SJCRH30 (cell line): Measurements from ENCODE around the gene RPTOR. TPM values are rescaled to one million over a fixed set of nuclear protein-coding genes. Genes with fewer than 3 reads are reported as not detected.

ENCODE experiments used
- DNase-seq, 2 experiments: peaks; one replicate each; pipeline ENCODE4 v3.0.0-alpha.2; 2015 to 2020
- H3K27ac ChIP-seq: fragments of 250-450 bp; sonication (Bioruptor Pico); 2 replicates; pipeline ENCODE4 v1.5.1; 2020; ENCODE audit warnings: mild to moderate bottlenecking, moderate library complexity
- H3K27me3 ChIP-seq: fragments of 250-450 bp; sonication (Bioruptor Pico); 2 replicates; pipeline ENCODE4 v1.5.1; 2020; ENCODE audit warnings: mild to moderate bottlenecking, moderate library complexity
- H3K36me3 ChIP-seq: fragments of 250-450 bp; sonication (Bioruptor Pico); 2 replicates; pipeline ENCODE4 v1.5.1; 2020; ENCODE audit warnings: mild to moderate bottlenecking, moderate library complexity
- H3K4me1 ChIP-seq: fragments of 250-450 bp; sonication (Bioruptor Pico); 2 replicates; pipeline ENCODE4 v1.5.1; 2020; ENCODE audit warnings: mild to moderate bottlenecking, moderate library complexity
- H3K4me3 ChIP-seq: fragments of 250-450 bp; sonication (Bioruptor Pico); 2 replicates; pipeline ENCODE4 v1.5.1; 2020; ENCODE audit warnings: mild to moderate bottlenecking, moderate library complexity
- H3K9me3 ChIP-seq: fragments of 250-450 bp; sonication (Bioruptor Pico); replicated peaks from 2 replicates; pipeline ENCODE4 v1.5.1; 2020; ENCODE audit warnings: mild to moderate bottlenecking, moderate library complexity
- total RNA-seq: library from RNA; depleted of rRNA; stranded (reverse); fragments of >200 nt; shearing (Covaris generic); gene quantifications from 2 replicates; pipeline ENCODE4 v1.2.3, GENCODE V29; 2014

RPTOR gene
- total RNA-seq, 1 experiment from 2014 or later, result 43.6 TPM

GRCh38 chr17:80582165-80582564, 37.5 kb downstream of the RPTOR start:
- Histone ChIP-seq H3K4me3 (no peak overlapping the region), H3K27ac (no peak overlapping the region), H3K9me3 (no peaks in the 10 kb centered on the region)

GRCh38 chr17:80584176-80584905, 39.7 kb downstream of the RPTOR start:
- H3K4me3 ChIP-seq, result no peak overlapping the region
- no peak for DNase-seq

More at GRCh38 chr17:80582165-80582564, 37.5 kb downstream of the RPTOR start:
- no peaks in the 10 kb centered on the region for H3K27me3 ChIP-seq
- no peaks in the 10 kb centered on the region for H3K4me1 ChIP-seq
- no peaks in the 10 kb centered on the region for H3K36me3 ChIP-seq
- no peak for DNase-seq

GRCh38 chr17:80585890-80586845, 41.5 kb downstream of the RPTOR start:
- Histone ChIP-seq H3K27me3 (no peaks in the 10 kb centered on the region), H3K9me3 (no peaks in the 10 kb centered on the region), H3K4me3 (no peak overlapping the region), H3K27ac (no peak overlapping the region), H3K36me3 (no peaks in the 10 kb centered on the region), H3K4me1 (no peaks in the 10 kb centered on the region)
- DNase-seq, result no peak

More at GRCh38 chr17:80584176-80584905, 39.7 kb downstream of the RPTOR start:
- no peaks in the 10 kb centered on the region for H3K27me3 ChIP-seq
- H3K36me3 ChIP-seq, result no peaks in the 10 kb centered on the region
- H3K4me1 ChIP-seq, result no peaks in the 10 kb centered on the region
- H3K9me3 ChIP-seq, result no peaks in the 10 kb centered on the region
- H3K27ac ChIP-seq, result no peak overlapping the region

GRCh38 chr17:80586846-80587228, 42.2 kb downstream of the RPTOR start:
- Histone ChIP-seq H3K9me3 (no peaks in the 10 kb centered on the region), H3K27ac (no peak overlapping the region), H3K4me3 (no peak overlapping the region), H3K36me3 (no peaks in the 10 kb centered on the region), H3K27me3 (no peaks in the 10 kb centered on the region), H3K4me1 (no peaks in the 10 kb centered on the region)
- DNase-seq, result no peak

DNA sequence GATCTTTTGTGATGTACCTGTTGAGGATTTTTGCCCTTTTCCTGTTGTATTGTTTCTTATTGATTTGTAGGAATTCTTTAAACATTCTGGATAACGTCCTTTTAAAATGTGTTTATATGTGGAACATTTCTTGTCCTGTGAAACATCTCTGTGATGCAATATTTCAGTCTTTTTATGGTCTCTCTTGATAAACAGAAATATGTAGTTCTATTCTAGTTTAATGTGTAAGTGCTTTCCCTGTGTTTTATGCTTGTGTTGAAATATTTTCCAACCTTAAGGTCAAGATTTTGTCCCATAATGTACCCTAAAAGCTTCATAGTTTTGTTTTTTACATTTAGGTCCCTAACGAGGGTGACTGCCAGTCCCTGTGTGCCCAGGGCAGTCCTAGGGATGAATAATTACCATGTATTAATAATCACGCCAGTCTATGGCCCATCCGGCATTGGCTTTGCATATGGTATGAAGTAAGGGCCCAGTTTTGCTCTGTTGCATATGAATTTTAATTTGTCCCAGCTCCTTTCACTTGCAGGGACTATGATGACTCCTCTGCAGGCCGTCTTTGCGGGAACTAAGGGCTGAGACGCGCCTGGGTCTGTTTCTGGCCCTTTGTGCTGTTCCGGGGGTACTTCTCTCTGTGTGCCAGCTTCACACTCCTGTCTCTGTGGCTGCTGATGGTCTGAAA, 44.2 kb downstream of the RPTOR start:
- DNase-seq, result no peak
- H3K27ac ChIP-seq, result no peak overlapping the region
- no peaks in the 10 kb centered on the region for H3K4me1 ChIP-seq
- no peaks in the 10 kb centered on the region for H3K9me3 ChIP-seq
- H3K4me3 ChIP-seq, result no peak overlapping the region
- no peaks in the 10 kb centered on the region for H3K27me3 ChIP-seq
- H3K36me3 ChIP-seq, result no peaks in the 10 kb centered on the region

GRCh38 chr17:80591788-80592187, 47.1 kb downstream of the RPTOR start:
- Histone ChIP-seq H3K36me3 (no peaks in the 10 kb centered on the region), H3K9me3 (no peaks in the 10 kb centered on the region), H3K4me3 (no peak overlapping the region), H3K4me1 (peaks cover 25% of the 10 kb centered on the region), H3K27ac (no peak overlapping the region), H3K27me3 (no peaks in the 10 kb centered on the region)
- no peak for DNase-seq

DNA sequence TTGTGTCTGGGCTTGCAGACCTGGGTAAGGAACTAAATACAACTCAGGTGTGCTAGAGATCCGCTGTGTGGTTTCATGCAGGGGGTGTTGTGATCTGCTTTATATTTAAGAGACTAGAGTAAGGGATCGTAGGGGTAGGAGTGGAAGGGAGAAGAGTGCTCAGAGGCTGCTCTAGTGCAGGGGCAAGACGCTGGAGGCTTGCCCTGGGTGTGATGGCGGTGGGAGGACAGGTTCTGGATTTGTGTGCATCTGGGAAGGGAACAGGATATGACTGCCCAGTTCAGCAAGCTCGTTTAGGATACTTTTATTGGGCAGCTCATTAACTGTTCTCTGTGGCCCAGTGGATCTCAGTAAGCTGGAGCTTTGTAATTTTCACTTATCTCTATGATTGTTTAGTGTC, 47.6 kb downstream of the RPTOR start:
- no peaks in the 10 kb centered on the region for H3K27me3 ChIP-seq
- no peaks in the 10 kb centered on the region for H3K9me3 ChIP-seq
- H3K27ac ChIP-seq, result no peak overlapping the region
- no peaks in the 10 kb centered on the region for H3K36me3 ChIP-seq
- no peak for DNase-seq
- H3K4me3 ChIP-seq, result no peak overlapping the region
- peaks cover 29% of the 10 kb centered on the region for H3K4me1 ChIP-seq

- Histone ChIP-seq H3K27me3 (no peaks in the 10 kb centered on the region), H3K9me3 (no peaks in the 10 kb centered on the region), H3K4me1 (peaks cover 33% of the 10 kb centered on the region), H3K36me3 (no peaks in the 10 kb centered on the region), H3K4me3 (no peak overlapping the region), H3K27ac (no peak overlapping the region)
- no peak for DNase-seq
These were observed 48.5 kb downstream of the RPTOR start for GRCh38 chr17:80593181-80593580.

- Histone ChIP-seq H3K27me3 (no peaks in the 10 kb centered on the region), H3K9me3 (no peaks in the 10 kb centered on the region), H3K27ac (no peak overlapping the region; the same call in 1 of the 2 replicates), H3K4me3 (no peak overlapping the region), H3K36me3 (no peaks in the 10 kb centered on the region), H3K4me1 (peaks cover 33% of the 10 kb centered on the region)
- peak; percentile 34 to 76 for DNase-seq
These were observed 50.0 kb downstream of the RPTOR start for GRCh38 chr17:80594431-80595269.

GRCh38 chr17:80596760-80597608, 52.3 kb downstream of the RPTOR start:
- H3K4me3 ChIP-seq, result no peak overlapping the region
- peak overlapping the region; percentile 9 for H3K27ac ChIP-seq
- no peaks in the 10 kb centered on the region for H3K36me3 ChIP-seq
- peaks cover 33% of the 10 kb centered on the region for H3K4me1 ChIP-seq
- H3K27me3 ChIP-seq, result no peaks in the 10 kb centered on the region
- peak; percentile 49 to 81 for DNase-seq
- no peaks in the 10 kb centered on the region for H3K9me3 ChIP-seq

GRCh38 chr17:80598813-80599545, 54.3 kb downstream of the RPTOR start:
- no peak for DNase-seq
- Histone ChIP-seq H3K36me3 (no peaks in the 10 kb centered on the region), H3K9me3 (peaks cover 2% of the 10 kb centered on the region; the same call in 1 of the 2 replicates), H3K4me1 (peaks cover 33% of the 10 kb centered on the region), H3K27ac (no peak overlapping the region), H3K4me3 (no peak overlapping the region), H3K27me3 (no peaks in the 10 kb centered on the region)

DNA sequence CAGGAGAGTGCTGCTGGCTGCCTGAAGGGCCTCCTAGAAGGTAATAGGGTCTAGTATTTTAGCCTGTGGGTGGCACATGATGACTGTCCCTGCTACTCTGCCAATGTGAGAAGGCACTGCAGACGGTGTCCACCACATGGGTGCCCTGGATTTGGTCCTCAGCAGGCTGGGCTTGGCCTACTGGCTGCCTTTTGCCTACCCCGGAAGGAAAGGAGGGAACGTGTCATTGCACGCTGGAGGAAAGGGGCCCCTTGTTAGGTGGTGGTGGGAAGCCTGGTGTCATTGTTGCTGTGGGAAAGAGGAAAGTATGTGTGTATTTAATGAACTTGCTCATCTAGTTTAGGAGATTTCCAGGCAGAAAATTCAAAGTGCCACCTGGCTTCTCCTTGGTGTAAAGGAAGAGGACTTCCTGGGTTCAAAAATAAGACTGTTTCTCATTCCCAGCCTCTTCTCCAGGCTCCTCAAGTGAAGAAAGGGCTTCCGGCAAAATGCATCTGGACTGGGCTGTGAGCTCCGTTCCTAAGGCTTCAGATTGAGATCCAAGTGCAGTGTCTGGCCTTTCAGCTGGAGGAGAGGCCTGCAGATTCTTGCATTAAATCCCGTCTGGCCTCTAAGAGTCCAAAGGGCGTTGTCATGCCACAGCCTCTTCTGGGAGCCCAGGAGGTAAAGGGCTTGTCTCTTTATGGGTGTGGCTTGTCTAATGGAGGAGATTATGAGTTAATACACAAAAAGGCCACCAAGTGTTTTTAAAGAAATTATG, 55.1 kb downstream of the RPTOR start:
- H3K9me3 ChIP-seq, result peaks cover 6% of the 10 kb centered on the region; the same call in 1 of the 2 replicates

More for the DNA sequence above, 55.1 kb downstream of the RPTOR start:
- Histone ChIP-seq H3K27ac (no peak overlapping the region), H3K4me1 (peaks cover 26% of the 10 kb centered on the region), H3K36me3 (no peaks in the 10 kb centered on the region), H3K27me3 (no peaks in the 10 kb centered on the region), H3K4me3 (no peak overlapping the region)
- no peak for DNase-seq
